GM12801 (cell line): ENCODE data around the gene GNAL.

Experiments used
- TF ChIP-seq, protein P1 (sequence below): IDR thresholded peaks from one replicate; pipeline ENCODE4 v1.5.1; 2011; ENCODE audit warnings: control low read depth; ENCODE audit not compliant: insufficient read length; ENCODE audit errors: extremely low read depth

The GNAL gene

GRCh38 chr18:11665146-11665545, 23.9 kb upstream of the GNAL start:
- TF ChIP-seq, protein P1, sequence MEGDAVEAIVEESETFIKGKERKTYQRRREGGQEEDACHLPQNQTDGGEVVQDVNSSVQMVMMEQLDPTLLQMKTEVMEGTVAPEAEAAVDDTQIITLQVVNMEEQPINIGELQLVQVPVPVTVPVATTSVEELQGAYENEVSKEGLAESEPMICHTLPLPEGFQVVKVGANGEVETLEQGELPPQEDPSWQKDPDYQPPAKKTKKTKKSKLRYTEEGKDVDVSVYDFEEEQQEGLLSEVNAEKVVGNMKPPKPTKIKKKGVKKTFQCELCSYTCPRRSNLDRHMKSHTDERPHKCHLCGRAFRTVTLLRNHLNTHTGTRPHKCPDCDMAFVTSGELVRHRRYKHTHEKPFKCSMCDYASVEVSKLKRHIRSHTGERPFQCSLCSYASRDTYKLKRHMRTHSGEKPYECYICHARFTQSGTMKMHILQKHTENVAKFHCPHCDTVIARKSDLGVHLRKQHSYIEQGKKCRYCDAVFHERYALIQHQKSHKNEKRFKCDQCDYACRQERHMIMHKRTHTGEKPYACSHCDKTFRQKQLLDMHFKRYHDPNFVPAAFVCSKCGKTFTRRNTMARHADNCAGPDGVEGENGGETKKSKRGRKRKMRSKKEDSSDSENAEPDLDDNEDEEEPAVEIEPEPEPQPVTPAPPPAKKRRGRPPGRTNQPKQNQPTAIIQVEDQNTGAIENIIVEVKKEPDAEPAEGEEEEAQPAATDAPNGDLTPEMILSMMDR, result no peak

- TF ChIP-seq, protein P1, result no peak
These were observed 23.5 kb upstream of the GNAL start for GRCh38 chr18:11665587-11665986.

GRCh38 chr18:11666176-11666575, 22.9 kb upstream of the GNAL start:
- TF ChIP-seq, protein P1, result no peak

GRCh38 chr18:11666831-11667230, 22.2 kb upstream of the GNAL start:
- TF ChIP-seq, protein P1, result no peak

DNA sequence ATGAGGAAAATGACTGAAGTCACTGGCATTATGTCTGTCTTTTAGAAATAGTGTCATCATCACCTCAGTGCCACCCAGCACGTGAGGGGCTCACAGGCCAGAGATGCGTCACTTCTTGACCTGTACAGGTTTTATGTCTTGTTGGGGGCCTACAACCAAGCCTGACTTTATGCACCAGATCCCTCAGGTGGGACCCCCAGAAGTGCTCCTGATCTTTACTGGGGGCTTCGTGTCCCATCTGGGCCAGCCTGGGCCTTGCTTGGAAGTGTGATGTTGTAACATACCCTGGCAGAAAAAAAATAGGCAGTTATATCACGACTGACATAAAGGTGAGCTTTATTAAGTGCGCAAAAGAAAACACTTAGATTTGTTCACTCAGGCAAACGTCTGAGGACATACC, 21.5 kb upstream of the GNAL start:
- TF ChIP-seq, protein P1, result no peak

- TF ChIP-seq, protein P1, result no peak
These were observed 20.5 kb upstream of the GNAL start for GRCh38 chr18:11668441-11669169.

DNA sequence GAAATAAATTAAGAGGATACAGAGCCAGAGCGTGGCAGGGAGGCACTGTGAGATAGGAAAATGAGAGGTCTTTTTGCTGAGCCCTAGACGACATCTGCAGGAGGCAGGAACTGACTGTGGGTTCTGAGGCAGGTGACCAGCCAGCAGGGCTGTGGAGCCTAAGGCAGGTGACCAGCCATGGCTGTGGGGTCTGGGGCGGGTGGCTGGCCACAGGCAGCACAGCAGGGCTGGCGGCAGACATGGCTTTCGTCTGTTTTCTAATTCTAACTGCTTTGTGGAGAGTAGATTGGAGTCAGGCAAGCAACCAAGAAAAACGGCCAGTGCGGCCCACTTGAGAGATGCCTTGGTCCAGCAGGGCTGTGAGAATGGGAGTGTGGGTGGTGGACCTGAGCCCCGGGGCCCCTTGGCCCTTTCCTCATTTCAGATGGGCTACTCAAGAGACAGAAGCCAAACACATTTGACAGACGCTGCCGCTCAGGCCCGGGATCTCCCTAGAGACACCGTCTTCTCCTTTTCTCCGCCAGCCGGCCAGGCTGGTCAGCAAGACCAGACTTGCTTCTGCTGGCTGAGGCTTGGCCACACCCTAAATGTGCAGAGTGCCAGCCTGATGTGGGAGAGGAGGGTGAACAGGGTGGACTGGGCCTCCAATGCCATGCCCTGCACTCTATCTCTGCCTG, 19.7 kb upstream of the GNAL start:
- TF ChIP-seq, protein P1, result no peak
